GM12878 (cell line): Measurements from ENCODE around the gene FAM76A. TPM values are rescaled to one million over a fixed set of nuclear protein-coding genes. Genes with fewer than 3 reads are reported as not detected.

Source experiments
- ATAC-seq: fragments of 200-7000 bp; cut with Tn5 transposase; 3 replicates; pipeline ENCODE4 v1.9.1; 2020; ENCODE audit warnings: mild to moderate bottlenecking, moderate library complexity
- BruUV-seq: library from RNA; stranded (reverse); fragments of 400-500 nt; replicated peaks from 2 replicates; lab custom pipeline; 2021; lab: Mats Ljungman, UMichigan
- CTCF ChIA-PET: fragments of 300-600 bp; sonication (Branson Sonifier 250); formaldehyde crosslinking; extraction: SDS; loops from one replicate; lab custom pipeline; 2021; ENCODE audit warnings: inconsistent platforms; lab: Yijun Ruan, JAX
- POLR2A ChIA-PET: fragments of 350-600 bp; formaldehyde crosslinking; extraction: SDS; loops from one replicate; lab custom pipeline; 2021; ENCODE audit warnings: inconsistent platforms; lab: Charles Lee
- RAD21 ChIA-PET: fragments of 300-600 bp; sonication (Branson Sonifier 250); formaldehyde crosslinking; loops from one replicate; lab custom pipeline; 2023; ENCODE audit warnings: antibody characterized with exemption; ENCODE audit not compliant: unreplicated experiment; lab: Charles Lee
- SMC1A ChIA-PET: fragments of 300-600 bp; sonication (Branson Sonifier 250); formaldehyde crosslinking; loops from one replicate; lab custom pipeline; 2023; ENCODE audit not compliant: unreplicated experiment, uncharacterized antibody; lab: Charles Lee
- DNase-seq: peaks from one replicate; pipeline ENCODE4 v3.0.0-alpha.2; 2011; ENCODE audit warnings: low read depth, low spot score
- FAIRE-seq: peaks from 3 replicates; lab custom pipeline; 2011; peaks lifted over from hg19 to GRCh38; lab: Jason Lieb, UNC
- H2AFZ ChIP-seq: 2 replicates; pipeline ENCODE4 v1.6.0; 2011; ENCODE audit warnings: low read depth, low read length, control low read depth; ENCODE audit not compliant: control insufficient read depth
- H3K27ac ChIP-seq: 2 replicates; pipeline ENCODE4 v1.5.1; 2011; ENCODE audit warnings: control low read depth; ENCODE audit not compliant: control insufficient read depth, insufficient read depth
- H3K27me3 ChIP-seq, 2 experiments: replicated peaks in 1 of 2; 2 replicates each; pipeline versions ENCODE4 v1.6.0 to v1.6.1; 2011; ENCODE audit warnings: low read length in 1 of 2; ENCODE audit not compliant: control insufficient read depth in 2 of 2, insufficient read depth in 2 of 2
- H3K36me3 ChIP-seq, 2 experiments: 2 replicates each; pipeline ENCODE4 v1.5.1; 2011; ENCODE audit warnings: low read length in 1 of 2; ENCODE audit not compliant: control insufficient read depth in 2 of 2, insufficient read depth in 2 of 2
- H3K4me1 ChIP-seq: 2 replicates; pipeline ENCODE4 v1.6.1; 2011; ENCODE audit warnings: mild to moderate bottlenecking, low read length, moderate library complexity, mixed read lengths; ENCODE audit not compliant: control insufficient read depth, insufficient read depth
- H3K4me2 ChIP-seq: 2 replicates; pipeline ENCODE4 v1.6.0; 2011; ENCODE audit warnings: control low read depth; ENCODE audit not compliant: control insufficient read depth, insufficient read depth
- H3K4me3 ChIP-seq: fragments of 200-600 bp; sonication (generic); 2 replicates; pipeline ENCODE4 v1.5.1; 2016
- H3K79me2 ChIP-seq: 2 replicates; pipeline ENCODE4 v1.6.0; 2011; ENCODE audit warnings: low read length; ENCODE audit not compliant: control insufficient read depth, insufficient read depth
- H3K9ac ChIP-seq: 2 replicates; pipeline ENCODE4 v1.8.0; 2011; ENCODE audit warnings: low read length, control low read depth, mixed read lengths; ENCODE audit not compliant: control insufficient read depth, insufficient read depth
- H3K9me3 ChIP-seq: replicated peaks from 3 replicates; pipeline ENCODE4 v1.5.1; 2011; ENCODE audit warnings: mild to moderate bottlenecking, low read length; ENCODE audit not compliant: control insufficient read depth, insufficient read depth
- H4K20me1 ChIP-seq: 2 replicates; pipeline ENCODE4 v1.6.0; 2011; ENCODE audit not compliant: control insufficient read depth, insufficient read depth
- ATF3 ChIP-seq: IDR thresholded peaks from 2 replicates; pipeline ENCODE4 v1.6.1; 2011; ENCODE audit warnings: low read depth, mild to moderate bottlenecking, low read length, moderate library complexity, borderline replicate concordance; ENCODE audit errors: extremely low read depth
- BRCA1 ChIP-seq: IDR thresholded peaks from 2 replicates; pipeline ENCODE4 v1.6.1; 2011; ENCODE audit warnings: low read depth, low read length, improper control_type of control experiment
- CUX1 ChIP-seq: IDR thresholded peaks from 2 replicates; pipeline ENCODE4 v1.6.1; 2012; ENCODE audit warnings: improper control_type of control experiment, low read depth, low read length; ENCODE audit not compliant: insufficient replicate concordance
- FOXK2 ChIP-seq: fragments of 450-650 bp; IDR thresholded peaks from 2 replicates; pipeline ENCODE4 v1.6.1; 2017; ENCODE audit warnings: mild to moderate bottlenecking, moderate library complexity
- IKZF2 ChIP-seq, 2 experiments: fragments of 450-650 bp; IDR thresholded peaks; 2 replicates each; pipeline ENCODE4 v1.6.1; 2017; ENCODE audit warnings: mild to moderate bottlenecking in 2 of 2, moderate library complexity in 2 of 2
- IRF3 ChIP-seq: fragments of 450-650 bp; IDR thresholded peaks from 2 replicates; pipeline ENCODE4 v1.6.1; 2014; ENCODE audit warnings: mild to moderate bottlenecking
- IRF5 ChIP-seq: fragments of 450-650 bp; IDR thresholded peaks from 2 replicates; pipeline ENCODE4 v1.6.1; 2017; ENCODE audit warnings: borderline replicate concordance
- KDM1A ChIP-seq: fragments of 200-600 bp; sonication (generic); IDR thresholded peaks from 2 replicates; pipeline ENCODE4 v1.6.1; 2016; ENCODE audit warnings: borderline replicate concordance
- PAX8 ChIP-seq: fragments of 450-650 bp; IDR thresholded peaks from 2 replicates; pipeline ENCODE4 v1.6.1; 2017; ENCODE audit warnings: mild to moderate bottlenecking, moderate library complexity
- SREBF2 ChIP-seq: IDR thresholded peaks from 2 replicates; pipeline ENCODE4 v1.6.1; 2012; ENCODE audit warnings: mild to moderate bottlenecking, low read length
- SRF ChIP-seq, 2 experiments: IDR thresholded peaks; 2 replicates each; pipeline ENCODE4 v1.6.1; 2011; ENCODE audit warnings: low read depth in 2 of 2, low read length in 2 of 2, mild to moderate bottlenecking in 1 of 2, moderate library complexity in 1 of 2
- STAT1 ChIP-seq: fragments of 450-650 bp; conservative IDR thresholded peaks from 2 replicates; pipeline ENCODE4 v1.6.1; 2014; ENCODE audit warnings: antibody characterized with exemption, mild to moderate bottlenecking
- TBL1XR1 ChIP-seq: IDR thresholded peaks from 2 replicates; pipeline ENCODE4 v1.6.1; 2012; ENCODE audit warnings: low read depth, low read length, improper control_type of control experiment
- TCF12 ChIP-seq: IDR thresholded peaks from 2 replicates; pipeline ENCODE4 v1.6.1; 2011; ENCODE audit warnings: low read depth, mild to moderate bottlenecking, low read length
- TCF7 ChIP-seq: IDR thresholded peaks from 2 replicates; pipeline ENCODE4 v1.6.1; 2014; ENCODE audit warnings: antibody characterized with exemption, borderline replicate concordance
- ZNF217 ChIP-seq: fragments of 450-650 bp; IDR thresholded peaks from 2 replicates; pipeline ENCODE4 v1.6.1; 2017; ENCODE audit warnings: antibody characterized with exemption, mild to moderate bottlenecking
- ZNF274 ChIP-seq: IDR thresholded peaks from one replicate; pipeline ENCODE4 v1.8.0; 2011; ENCODE audit not compliant: insufficient read length, insufficient read depth
- ZNF384 ChIP-seq: IDR thresholded peaks from 2 replicates; pipeline ENCODE4 v1.6.1; 2012; ENCODE audit warnings: low read depth, mild to moderate bottlenecking, low read length, improper control_type of control experiment, borderline replicate concordance
- WGBS: methylation state at CpG from one replicate; pipeline ENCODE4 v1.1.6; 2016; ENCODE audit warnings: low lambda C conversion rate; ENCODE audit not compliant: insufficient replicate concordance, insufficient coverage; ENCODE audit errors: missing lambda C conversion rate; 5-methylcytosine and 5-hydroxymethylcytosine counted together
- in situ Hi-C: fragments of 300-500 bp; cut with MboI; formaldehyde crosslinking; loops from 9 replicates; pipeline ENCODE4 v1.14.3; 2018; ENCODE audit warnings: mixed read lengths
- intact Hi-C: fragments of 100-400 bp; cut with micrococcal nuclease; formaldehyde crosslinking; loops from one replicate; pipeline ENCODE4 v1.14.2; 2022; ENCODE audit not compliant: unreplicated experiment
- polyA plus RNA-seq, 11 experiments: library from polyadenylated mRNA; depleted of rRNA in 4 of 11; unstranded in 6 of 11; stranded (reverse) in 5 of 11; fragments of >200 nt; fragmentation: Nextera tagmentation in 4 of 11; fragmentation: Illumina TruSeq in 1 of 11; extraction: Ambion mirVana in 4 of 11; extraction: Trizol in 1 of 11; gene quantifications; 1 replicate in 1 of 11; 2 replicates in 10 of 11; pipeline versions ENCODE4 v1.2.1 to v1.2.3, GENCODE V29; 2011 to 2016; ENCODE audit warnings: inconsistent platforms in 2 of 11, missing spikeins in 2 of 11, low read depth in 1 of 11
- total RNA-seq, 4 experiments: library from RNA; depleted of rRNA in 3 of 4; stranded (reverse); fragments of >200 nt in 3 of 4; fragmentation: Illumina TruSeq in 1 of 4; extraction: Trizol in 1 of 4; gene quantifications; 2 replicates each; pipeline versions ENCODE4 v1.2.1 to v1.2.3, GENCODE V29; 2013 to 2021

FAM76A gene
- total and polyA plus RNA-seq, 10 of the 15 experiments (the other 5 are each of a cell fraction or from before 2014, with no cell fraction given), result 5.4 to 13.4 (median 7.6) TPM

- in situ Hi-C loops (no loop called here), intact Hi-C loops (no loop called here)
- Histone ChIP-seq H3K9me3 (no peaks in the 10 kb centered on the region; the same call in 2 of the 3 replicates), H4K20me1 (no peaks in the 10 kb centered on the region), H3K27ac (no peak overlapping the region), H3K27me3 (no peaks in the 10 kb centered on the region), H3K9ac (no peak overlapping the region), H3K4me1 (no peaks in the 10 kb centered on the region), H3K36me3 (peaks cover 3 to 25% of the 10 kb centered on the region in 2 experiments; a peak in 3 of 4 replicates), H3K4me2 (no peak overlapping the region), H2AFZ (no peak overlapping the region), H3K4me3 (no peak overlapping the region), H3K79me2 (peaks cover 24% of the 10 kb centered on the region)
- 99% methylated on average over 4 of the region's 4 CpGs for WGBS
- ATAC-seq, result no peak
- CTCF ChIA-PET, result interaction anchor here (0.8 to 1.4 kb wide), 3 partner anchors 16 to 120 kb away, joined by 3 read pairs; no protein-coding TSS in a partner anchor
- no peak for TF ChIP-seq ZNF274
- TF ChIP-seq TBL1XR1, result no peak
- TF ChIP-seq SREBF2, result no peak
- TF ChIP-seq KDM1A, result no peak
- TF ChIP-seq BRCA1, result no peak
- no peak for TF ChIP-seq ZNF384
- no peak for TF ChIP-seq IRF5
- no peak for TF ChIP-seq CUX1
- no peak for TF ChIP-seq FOXK2
- no peak for TF ChIP-seq ATF3
- no peak for TF ChIP-seq PAX8
- TF ChIP-seq TCF12, result no peak
- no peak for TF ChIP-seq ZNF217
- no peak for TF ChIP-seq SRF (IDR thresholded peaks at IDR 0.05; ENCODE audit: low read depth in 2 of 2, low read length in 2 of 2)
- TF ChIP-seq STAT1, result no peak
- no peak for TF ChIP-seq TCF7
- TF ChIP-seq IRF3, result no peak
- TF ChIP-seq IKZF2 (IDR thresholded peaks at IDR 0.05), result no peak
- SMC1A ChIA-PET, result interaction anchor here (1.7 kb wide), 1 partner anchor 8 kb away, joined by 4 read pairs; no protein-coding TSS in a partner anchor
- POLR2A ChIA-PET, result interaction anchor here (0.8 kb wide), 1 partner anchor 13 kb away, joined by 3 read pairs; no protein-coding TSS in a partner anchor
- no TSS peak for BruUV-seq
- DNase-seq, result no peak
- no peak for FAIRE-seq
- RAD21 ChIA-PET, result no interaction called here
Observed at GRCh38 chr1:27789540-27790041, 63.8 kb downstream of the FAM76A start.
